ENCODE results near the gene SLMAP.

Gene SLMAP

DNA sequence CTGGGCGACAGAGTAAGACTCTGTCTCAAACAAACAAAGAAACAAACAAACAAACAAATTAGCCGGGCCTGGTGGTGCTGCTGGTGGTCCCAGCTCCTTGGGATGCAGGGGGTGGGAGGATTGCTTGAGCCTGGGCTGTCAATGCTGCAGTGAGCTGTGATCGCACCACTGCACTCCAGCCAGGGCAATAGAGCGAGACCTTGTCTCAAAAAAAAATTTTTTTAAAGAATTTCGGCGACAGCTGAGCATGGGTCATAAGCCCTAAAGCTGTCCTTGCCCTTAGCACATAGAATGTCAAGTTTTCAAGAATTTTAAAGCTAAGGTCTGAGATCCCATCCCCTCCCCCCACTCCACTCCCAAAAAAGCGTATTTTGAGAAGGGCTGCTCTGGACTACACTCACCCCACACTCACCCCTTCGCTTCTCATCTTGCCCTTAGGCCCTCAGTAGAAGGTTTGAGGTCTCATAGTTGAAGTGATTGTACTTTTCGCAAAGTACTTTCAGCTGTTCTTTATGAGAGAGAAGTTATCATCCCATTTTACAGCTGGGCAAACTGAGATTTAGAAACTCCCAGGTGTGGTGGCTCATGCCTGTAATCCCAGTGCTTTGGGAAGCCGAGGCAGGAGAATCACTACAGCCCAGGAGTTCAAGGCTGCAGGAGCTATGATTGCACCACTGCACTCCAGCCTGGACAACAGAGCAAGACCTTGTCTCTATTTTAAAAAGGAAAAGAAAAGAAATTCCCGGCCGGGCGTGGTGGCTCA, 217.8 kb downstream of the SLMAP start:
- no peak for DNase-seq

DNA sequence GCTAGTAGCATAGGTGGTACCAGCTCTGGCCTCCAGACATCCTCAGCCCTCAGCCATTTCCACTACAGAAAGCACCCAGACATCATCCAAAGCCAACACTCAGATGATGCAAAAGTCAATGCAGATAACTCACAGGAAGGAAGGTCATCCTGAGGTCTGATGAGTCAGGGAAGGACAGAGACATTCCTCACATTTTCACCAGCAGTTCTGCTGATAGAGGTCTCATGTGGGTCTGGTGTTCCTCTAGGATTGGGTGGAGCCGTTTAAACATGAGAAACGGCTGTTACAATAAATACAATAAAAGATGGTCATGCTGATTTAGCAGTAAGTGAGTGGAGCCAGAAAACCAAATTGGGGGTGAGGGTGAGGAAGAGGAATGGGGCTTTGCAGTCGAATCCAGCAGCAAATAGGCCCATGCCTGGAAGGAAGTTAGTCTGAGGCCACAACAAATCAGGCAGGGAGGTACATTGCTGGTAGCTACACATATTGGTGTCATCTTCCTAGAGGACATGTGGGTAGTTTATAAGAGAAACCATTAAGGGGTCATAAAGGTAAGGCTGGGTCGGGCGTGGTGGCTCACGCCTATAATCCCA, 218.8 kb downstream of the SLMAP start:
- DNase-seq, result no peak

DNA sequence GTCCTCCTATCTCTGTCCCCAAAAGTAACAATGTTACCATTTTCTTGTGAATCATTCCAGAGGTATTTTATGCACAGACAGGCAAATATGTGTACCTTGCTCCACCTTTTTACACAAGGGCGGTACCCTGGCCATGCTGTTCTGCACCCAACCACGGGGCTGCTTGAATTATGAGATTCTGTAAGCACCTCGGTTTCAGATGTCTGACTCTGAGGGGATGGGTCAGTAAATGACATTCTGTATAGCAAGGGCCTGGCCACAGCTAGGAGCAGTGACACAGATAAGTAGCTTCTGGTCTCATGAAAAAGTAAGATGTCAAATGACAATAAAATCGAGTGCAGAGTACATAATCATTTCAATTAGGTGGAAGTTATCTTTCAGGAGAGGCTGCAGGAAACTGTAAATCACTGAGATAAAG, 221.7 kb downstream of the SLMAP start:
- DNase-seq, result no peak

DNA sequence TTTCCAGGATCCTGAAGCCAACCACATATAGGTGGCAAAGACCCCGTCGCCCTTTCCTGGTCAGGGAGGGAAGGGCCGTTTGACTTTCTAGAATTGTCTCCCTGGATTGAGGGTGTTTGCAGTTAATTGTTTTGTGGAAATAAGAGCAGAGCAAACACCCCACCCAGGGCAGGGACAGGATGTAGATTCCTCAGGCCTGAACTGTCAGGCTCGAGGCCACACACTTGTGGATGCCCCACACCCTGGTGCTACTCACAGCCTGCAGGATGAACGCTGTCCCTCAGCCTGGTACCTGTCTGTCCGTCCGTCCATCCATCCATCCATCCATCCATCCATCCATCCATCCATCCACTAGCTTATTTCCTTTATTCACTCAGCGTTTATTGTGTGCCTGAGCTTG, 222.2 kb downstream of the SLMAP start:
- DNase-seq, result no peak

All from left hindlimb (tissue), 1 donor.